Fibroblast of the aortic adventitia (primary cell): ENCODE data around the gene SOX6. TPM values are rescaled to one million over a fixed set of nuclear protein-coding genes. Genes with fewer than 3 reads are reported as not detected.

Source experiments
- DNase-seq: peaks from one replicate; pipeline ENCODE4 v3.0.0-alpha.2; 2010; ENCODE audit warnings: low read depth
- H3K4me3 ChIP-seq: 2 replicates; pipeline ENCODE4 v1.5.1; 2011; ENCODE audit warnings: low read depth, mild to moderate bottlenecking, control low read depth, low read length, moderate library complexity
- CTCF ChIP-seq: IDR thresholded peaks from 2 replicates; pipeline ENCODE4 v1.5.1; 2011; ENCODE audit warnings: mild to moderate bottlenecking, low read length, control low read depth, inconsistent platforms; ENCODE audit not compliant: insufficient read depth
- total RNA-seq: library from RNA; depleted of rRNA; stranded (reverse); fragments of >200 nt; gene quantifications from 2 replicates; pipeline ENCODE4 v1.2.3, GENCODE V29; 2012; ENCODE audit warnings: low replicate concordance

The SOX6 gene
- total RNA-seq, 1 donor, result 0.36 TPM

DNA sequence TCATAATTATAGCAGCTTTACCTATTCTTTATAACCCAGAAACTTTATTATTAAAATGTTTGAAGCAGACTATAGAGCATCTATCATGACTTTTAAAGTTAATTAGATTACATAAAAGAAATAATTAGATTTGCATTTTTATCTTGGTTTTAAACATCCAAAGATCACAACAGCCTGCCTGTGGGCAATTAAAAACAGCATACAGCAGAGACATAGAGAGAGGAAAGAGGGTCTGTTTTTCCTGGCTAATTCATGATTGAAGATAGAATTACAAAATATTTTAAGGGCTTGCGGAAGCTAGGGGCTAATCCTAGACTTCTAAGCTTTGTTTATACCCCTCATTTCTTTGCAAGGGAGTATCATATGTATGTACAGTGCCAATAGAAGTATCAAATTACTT, 178.1 kb downstream of the SOX6 start:
- no peak overlapping the region for H3K4me3 ChIP-seq
- no peak for TF ChIP-seq CTCF
- DNase-seq, result no peak

- DNase-seq, result no peak
- no peak overlapping the region for H3K4me3 ChIP-seq
- TF ChIP-seq CTCF, result no peak
These were observed 178.7 kb downstream of the SOX6 start for GRCh38 chr11:16177688-16178087.

DNA sequence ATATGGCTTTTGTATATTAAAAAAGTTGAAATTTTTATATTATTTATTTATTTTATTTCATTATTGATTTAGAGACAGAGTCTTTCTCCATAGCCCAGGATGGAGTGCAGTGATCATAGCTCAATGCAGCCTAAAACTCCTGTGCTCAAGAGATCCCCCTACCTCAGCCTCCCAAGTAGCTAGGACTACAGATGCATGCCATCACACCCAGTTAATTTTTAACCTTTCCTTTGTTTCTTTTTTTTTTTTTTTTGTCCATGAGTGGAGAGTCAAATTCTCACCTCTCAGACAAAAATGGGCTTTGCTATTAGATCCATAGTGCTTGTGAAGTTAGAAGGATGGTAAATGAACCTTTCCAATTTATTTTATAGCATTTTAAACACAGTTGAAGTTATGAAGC, 182.5 kb downstream of the SOX6 start:
- TF ChIP-seq CTCF, result no peak
- H3K4me3 ChIP-seq, result no peak overlapping the region
- no peak for DNase-seq

DNA sequence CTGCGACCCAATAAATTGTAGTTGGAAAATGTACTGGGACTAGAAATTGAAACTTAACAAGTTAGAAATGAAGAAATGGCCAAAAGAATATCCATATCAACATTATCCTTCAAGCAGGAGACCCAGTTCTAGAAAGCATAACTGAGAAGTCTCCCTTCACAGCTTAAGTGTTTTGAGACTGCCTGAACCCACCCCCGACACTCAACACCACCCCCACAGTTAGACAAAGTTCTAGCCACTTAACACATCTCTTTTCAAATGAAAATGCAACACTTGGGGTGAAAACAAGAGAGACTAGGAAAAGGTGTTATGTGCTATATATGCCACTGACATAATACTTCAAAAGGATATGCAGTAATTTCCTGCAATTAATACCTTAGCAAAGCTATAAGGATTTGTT, 184.5 kb downstream of the SOX6 start:
- DNase-seq, result no peak
- no peak overlapping the region for H3K4me3 ChIP-seq
- no peak for TF ChIP-seq CTCF

GRCh38 chr11:16169956-16170847, 186.1 kb downstream of the SOX6 start:
- no peak for DNase-seq
- TF ChIP-seq CTCF, result no peak
- H3K4me3 ChIP-seq, result no peak overlapping the region

DNA sequence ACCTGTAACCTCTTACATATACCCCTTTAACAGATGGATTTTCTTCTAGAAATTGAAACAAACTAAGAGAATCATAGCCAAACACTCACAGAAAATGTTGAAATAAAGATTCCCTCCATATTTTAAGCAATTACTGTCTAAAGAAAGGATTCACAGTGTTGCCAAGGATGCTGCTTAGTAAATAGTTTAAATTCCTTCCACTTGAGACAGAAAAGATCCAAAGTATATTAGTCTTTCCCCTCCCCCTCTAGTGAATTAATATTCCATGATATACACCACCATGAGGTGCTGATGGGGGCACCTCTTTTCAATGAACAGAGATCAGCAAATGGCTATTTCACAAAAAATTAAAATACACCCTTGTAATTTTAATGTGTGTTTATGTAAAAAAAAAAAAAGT, 186.8 kb downstream of the SOX6 start:
- H3K4me3 ChIP-seq, result no peak overlapping the region
- no peak for TF ChIP-seq CTCF
- peak; percentile 0 for DNase-seq
